GM19324 (cell line): Measurements from ENCODE around the gene TCF25.
A peak's percentile ranks its signal among the peaks of the same experiment; 100 is the strongest.
"Not testable (repeated sequence)": the region's sequence is repeated elsewhere in the genome, so short reads cannot be mapped to it uniquely, and the experiment has no call there.

Experiments
- ATAC-seq: cut with Tn5 transposase; IDR thresholded peaks from one replicate; pipeline ENCODE4 v1.9.1; 2021; ENCODE audit warnings: mild to moderate bottlenecking, moderate library complexity; ENCODE audit not compliant: unreplicated experiment, low FRiP score

The TCF25 gene

GRCh38 chr16:89917773-89918452, 44.5 kb downstream of the TCF25 start:
- ATAC-seq: peak; percentile 60

- ATAC-seq: no peak
Observed at GRCh38 chr16:89918453-89919347, 45.3 kb downstream of the TCF25 start, which contains the start of gene MC1R. MC1R (plus strand) TSS chr16:89918862; CDS start chr16:89919259, 397 bp downstream.

- no peak for ATAC-seq
Observed at GRCh38 chr16:89919535-89920406, 46.4 kb downstream of the TCF25 start.

GRCh38 chr16:89920723-89921122, 47.3 kb downstream of the TCF25 start:
- ATAC-seq: no peak

- no peak for ATAC-seq
Observed at GRCh38 chr16:89921131-89921701, 47.8 kb downstream of the TCF25 start.

GRCh38 chr16:89921702-89922476, 48.5 kb downstream of the TCF25 start:
- no peak for ATAC-seq

GRCh38 chr16:89922477-89922883, 49.1 kb downstream of the TCF25 start:
- ATAC-seq: no peak

- ATAC-seq: no peak
Observed at GRCh38 chr16:89922884-89923639, 49.7 kb downstream of the TCF25 start, which contains the start of gene TUBB3. TUBB3 (plus strand) TSS chr16:89923342; CDS start chr16:89923402, 60 bp downstream.

- ATAC-seq: no peak
Observed at GRCh38 chr16:89923640-89924296, 50.4 kb downstream of the TCF25 start.

- no peak for ATAC-seq
Observed at GRCh38 chr16:89924297-89924924, 51.0 kb downstream of the TCF25 start.

GRCh38 chr16:89924925-89925307, 51.5 kb downstream of the TCF25 start:
- no peak for ATAC-seq

GRCh38 chr16:89925596-89926079, 52.2 kb downstream of the TCF25 start:
- ATAC-seq: no peak

- no peak for ATAC-seq
Observed at GRCh38 chr16:89931305-89931896, 58.0 kb downstream of the TCF25 start.

GRCh38 chr16:89931964-89932363, 58.6 kb downstream of the TCF25 start:
- no peak for ATAC-seq

GRCh38 chr16:89934019-89934418, 60.6 kb downstream of the TCF25 start:
- ATAC-seq: not testable (repeated sequence)

GRCh38 chr16:89934611-89935553, 61.5 kb downstream of the TCF25 start:
- ATAC-seq: no peak
